Fibroblast of pulmonary artery (primary cell): ENCODE data around the gene GAD2.
A peak's percentile ranks its signal among the peaks of the same experiment; 100 is the strongest.

Experiments used
- DNase-seq: peaks from one replicate; pipeline ENCODE4 v3.0.0-alpha.2; 2010; ENCODE audit warnings: low read depth
- H3K4me3 ChIP-seq: replicated peaks from 2 replicates; pipeline ENCODE4 v1.5.1; 2011; ENCODE audit warnings: low read depth, mild to moderate bottlenecking, control low read depth, low read length, moderate library complexity
- TF ChIP-seq, protein P1 (sequence below): IDR thresholded peaks from 2 replicates; pipeline ENCODE4 v1.5.1; 2011; ENCODE audit warnings: mild to moderate bottlenecking, control low read depth, low read length, inconsistent platforms; ENCODE audit errors: missing control alignments

Gene GAD2

DNA sequence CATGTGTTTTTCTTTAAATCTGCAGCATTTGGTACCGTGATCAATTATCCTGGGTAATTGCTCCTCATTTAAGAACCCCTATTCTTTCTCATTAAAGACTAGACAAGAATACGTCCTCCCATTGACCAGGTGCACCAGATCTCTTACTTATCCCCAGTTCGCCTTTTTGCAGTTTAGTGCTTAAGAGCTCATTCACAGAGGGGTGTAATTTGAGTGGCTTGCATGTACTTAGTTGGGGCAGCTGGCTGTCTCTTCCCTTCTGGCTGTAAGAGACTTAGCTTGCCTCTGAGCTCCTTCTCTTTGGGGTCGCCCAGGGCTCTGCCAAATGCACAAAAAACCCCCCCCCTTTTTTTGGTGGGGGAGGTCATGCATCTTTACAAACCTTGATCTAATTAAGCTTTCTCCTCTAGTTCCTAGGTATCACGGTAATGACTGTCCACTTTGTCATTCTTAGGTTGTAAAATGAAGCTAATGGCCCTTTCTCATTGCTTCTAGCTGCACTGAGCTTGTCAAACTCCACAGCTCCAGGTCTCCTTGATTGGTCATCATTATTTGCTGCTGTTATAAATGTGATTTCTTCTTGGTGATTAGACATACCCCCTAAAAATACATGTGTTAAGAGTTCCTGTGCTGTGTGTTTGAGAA is 26.3 kb downstream of the GAD2 start:
- no peak for DNase-seq
- H3K4me3 ChIP-seq, result no peak overlapping the region
- TF ChIP-seq, protein P1, sequence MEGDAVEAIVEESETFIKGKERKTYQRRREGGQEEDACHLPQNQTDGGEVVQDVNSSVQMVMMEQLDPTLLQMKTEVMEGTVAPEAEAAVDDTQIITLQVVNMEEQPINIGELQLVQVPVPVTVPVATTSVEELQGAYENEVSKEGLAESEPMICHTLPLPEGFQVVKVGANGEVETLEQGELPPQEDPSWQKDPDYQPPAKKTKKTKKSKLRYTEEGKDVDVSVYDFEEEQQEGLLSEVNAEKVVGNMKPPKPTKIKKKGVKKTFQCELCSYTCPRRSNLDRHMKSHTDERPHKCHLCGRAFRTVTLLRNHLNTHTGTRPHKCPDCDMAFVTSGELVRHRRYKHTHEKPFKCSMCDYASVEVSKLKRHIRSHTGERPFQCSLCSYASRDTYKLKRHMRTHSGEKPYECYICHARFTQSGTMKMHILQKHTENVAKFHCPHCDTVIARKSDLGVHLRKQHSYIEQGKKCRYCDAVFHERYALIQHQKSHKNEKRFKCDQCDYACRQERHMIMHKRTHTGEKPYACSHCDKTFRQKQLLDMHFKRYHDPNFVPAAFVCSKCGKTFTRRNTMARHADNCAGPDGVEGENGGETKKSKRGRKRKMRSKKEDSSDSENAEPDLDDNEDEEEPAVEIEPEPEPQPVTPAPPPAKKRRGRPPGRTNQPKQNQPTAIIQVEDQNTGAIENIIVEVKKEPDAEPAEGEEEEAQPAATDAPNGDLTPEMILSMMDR, result no peak

DNA sequence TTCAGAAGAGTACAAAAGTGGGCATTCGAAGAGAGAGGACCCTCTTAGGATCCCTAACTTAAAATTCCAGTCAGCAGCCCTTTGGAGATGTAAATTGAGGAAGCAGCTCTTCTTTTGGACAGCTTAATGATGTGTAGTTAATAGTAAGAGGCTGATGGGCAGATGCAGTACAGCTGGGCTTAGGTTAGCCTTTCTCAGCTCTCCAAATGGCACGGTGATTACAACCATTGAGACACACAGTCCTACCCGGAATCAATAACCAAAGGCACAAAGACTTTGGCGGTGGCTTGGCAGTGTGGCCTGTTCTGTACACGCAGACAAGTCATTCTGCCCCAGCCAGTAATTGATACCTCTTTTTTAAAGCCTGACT is 26.8 kb downstream of the GAD2 start:
- DNase-seq, result no peak
- H3K4me3 ChIP-seq, result no peak overlapping the region
- TF ChIP-seq, protein P1, result no peak

DNA sequence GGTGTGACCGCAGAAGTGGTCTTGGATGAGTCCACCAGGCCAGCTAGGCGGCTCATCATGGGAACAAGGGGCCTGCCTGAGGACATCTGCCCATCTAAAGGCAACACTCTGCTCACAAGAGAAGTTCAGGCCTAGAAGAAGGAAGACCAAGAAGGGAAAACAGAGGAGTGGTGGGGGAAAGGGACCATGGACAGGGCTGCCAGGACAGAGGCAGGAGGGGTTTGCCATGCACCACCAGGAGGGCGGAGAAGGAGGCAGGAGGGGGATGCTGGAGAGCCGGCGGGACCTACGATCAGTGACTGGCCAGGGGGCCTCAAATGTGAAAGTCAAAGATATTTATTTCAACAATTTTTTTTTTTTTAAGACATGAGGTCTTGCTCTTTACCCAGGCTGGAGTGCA is 33.1 kb downstream of the GAD2 start:
- no peak for DNase-seq
- TF ChIP-seq, protein P1, result no peak
- no peak overlapping the region for H3K4me3 ChIP-seq

DNA sequence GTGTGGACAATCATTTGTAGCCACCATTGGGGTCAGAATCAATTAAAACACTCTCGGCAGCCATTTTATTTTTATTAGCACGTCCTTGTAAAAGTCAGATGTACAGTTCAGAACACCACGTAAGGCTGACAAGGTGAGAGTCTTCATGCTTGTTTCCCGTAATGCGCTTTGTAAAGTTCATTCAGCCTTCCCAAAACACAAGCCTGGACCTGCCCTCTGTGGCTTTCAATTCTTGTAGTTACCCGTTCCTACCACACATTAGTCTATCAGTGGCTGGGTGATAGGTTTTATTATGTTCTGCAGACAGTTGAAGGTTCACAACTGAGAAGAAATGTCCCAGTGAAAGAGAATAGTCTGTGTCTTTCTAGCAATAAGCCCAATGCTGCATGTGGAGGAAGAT is 35.4 kb downstream of the GAD2 start:
- TF ChIP-seq, protein P1, result no peak
- no peak overlapping the region for H3K4me3 ChIP-seq
- DNase-seq, result no peak

DNA sequence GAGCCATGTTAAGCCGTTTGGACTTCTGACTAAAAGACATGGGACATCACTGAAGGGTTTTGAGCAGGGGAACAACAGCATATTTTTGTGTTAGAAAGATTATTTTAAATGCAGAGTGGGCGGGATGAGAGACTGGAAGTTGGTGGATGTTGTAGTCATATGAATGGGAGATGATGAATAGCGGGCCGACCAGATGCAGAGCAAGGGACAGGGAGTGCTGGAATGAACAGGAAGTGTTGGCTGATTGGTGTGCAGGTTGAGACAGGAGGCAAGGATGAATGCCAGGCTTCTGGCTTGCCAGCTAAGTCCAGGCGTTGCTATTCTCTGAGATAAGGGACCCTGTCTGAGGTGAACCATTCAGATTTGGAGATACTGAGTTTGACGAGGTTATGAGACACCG is 38.0 kb downstream of the GAD2 start:
- H3K4me3 ChIP-seq, result no peak overlapping the region
- TF ChIP-seq, protein P1, result no peak
- DNase-seq, result no peak

DNA sequence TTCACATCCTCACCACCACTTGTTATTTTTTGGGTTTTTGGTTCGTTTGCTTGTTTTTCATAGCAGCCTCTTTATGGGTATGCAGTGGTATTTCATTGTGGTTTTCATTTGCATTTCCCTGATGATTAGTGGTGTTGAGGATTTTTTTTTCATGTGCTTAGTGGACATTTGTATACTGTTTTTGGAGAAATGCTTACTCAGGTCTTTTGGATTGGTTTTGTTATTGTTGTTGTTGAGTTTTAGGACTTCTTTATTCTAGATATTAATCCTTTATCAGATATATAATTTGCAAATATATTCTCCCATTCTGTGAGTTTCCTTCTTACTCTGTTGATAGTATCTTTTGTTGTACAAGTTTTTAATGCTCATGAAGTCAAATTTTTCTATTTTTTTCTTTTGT is 42.8 kb downstream of the GAD2 start:
- no peak for DNase-seq
- TF ChIP-seq, protein P1, result no peak
- no peak overlapping the region for H3K4me3 ChIP-seq

DNA sequence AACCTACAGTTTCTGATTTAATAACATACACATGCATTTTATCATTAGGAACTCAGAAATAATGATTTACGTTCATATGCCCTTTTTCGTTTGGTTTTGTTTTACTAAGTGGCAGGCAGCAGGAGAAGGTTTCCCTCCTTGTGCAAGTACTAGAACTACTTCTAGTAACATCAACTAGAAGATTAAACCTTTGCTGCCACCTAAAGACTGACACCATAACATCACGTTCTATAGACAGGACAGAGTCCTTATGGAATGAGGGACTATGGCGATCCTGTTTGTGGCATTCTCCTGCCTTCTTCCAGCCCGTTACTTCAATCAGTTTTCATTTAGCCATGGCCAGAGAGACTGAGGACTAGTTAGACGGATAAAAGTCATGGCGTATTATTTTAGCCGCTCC is 53.2 kb downstream of the GAD2 start:
- H3K4me3 ChIP-seq, result no peak overlapping the region
- TF ChIP-seq, protein P1, result no peak
- DNase-seq, result peak; percentile 18
